ENCODE results near the gene ANKS3.

DNA sequence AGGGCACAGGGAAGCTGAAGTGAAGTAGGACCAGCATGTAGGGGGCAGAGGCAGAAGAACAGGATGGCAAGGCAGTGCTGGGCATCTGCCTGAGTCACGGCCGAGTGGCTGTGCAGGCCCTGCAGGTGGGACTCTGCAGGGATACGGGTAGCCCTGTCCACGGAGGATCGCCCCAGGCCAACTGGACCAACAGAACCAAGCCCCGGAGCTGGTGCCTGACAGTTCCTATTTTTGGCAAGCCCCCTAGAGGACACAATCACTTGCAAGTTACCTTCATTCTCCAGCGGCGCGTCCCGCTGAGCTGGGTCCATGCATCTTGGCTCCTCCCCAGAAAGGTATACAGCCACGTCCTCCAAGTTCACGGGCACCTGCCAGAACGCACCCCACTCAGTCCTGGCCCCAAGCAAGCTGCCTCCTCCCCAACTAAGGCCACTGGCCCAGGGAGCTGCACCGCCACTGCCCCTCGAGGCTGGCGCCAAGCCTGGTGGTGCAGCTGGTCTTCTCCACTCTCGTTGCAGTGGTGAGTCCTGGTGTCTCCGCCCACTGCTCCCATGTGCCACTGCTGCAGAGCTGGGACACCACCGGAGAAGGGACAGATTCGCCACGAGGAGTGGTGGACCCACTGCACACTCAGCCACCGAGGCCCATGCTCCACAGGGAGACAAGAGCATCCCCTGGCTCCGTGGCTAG lies 26.3 kb upstream of the ANKS3 start:
- TF ChIP-seq, protein P1, sequence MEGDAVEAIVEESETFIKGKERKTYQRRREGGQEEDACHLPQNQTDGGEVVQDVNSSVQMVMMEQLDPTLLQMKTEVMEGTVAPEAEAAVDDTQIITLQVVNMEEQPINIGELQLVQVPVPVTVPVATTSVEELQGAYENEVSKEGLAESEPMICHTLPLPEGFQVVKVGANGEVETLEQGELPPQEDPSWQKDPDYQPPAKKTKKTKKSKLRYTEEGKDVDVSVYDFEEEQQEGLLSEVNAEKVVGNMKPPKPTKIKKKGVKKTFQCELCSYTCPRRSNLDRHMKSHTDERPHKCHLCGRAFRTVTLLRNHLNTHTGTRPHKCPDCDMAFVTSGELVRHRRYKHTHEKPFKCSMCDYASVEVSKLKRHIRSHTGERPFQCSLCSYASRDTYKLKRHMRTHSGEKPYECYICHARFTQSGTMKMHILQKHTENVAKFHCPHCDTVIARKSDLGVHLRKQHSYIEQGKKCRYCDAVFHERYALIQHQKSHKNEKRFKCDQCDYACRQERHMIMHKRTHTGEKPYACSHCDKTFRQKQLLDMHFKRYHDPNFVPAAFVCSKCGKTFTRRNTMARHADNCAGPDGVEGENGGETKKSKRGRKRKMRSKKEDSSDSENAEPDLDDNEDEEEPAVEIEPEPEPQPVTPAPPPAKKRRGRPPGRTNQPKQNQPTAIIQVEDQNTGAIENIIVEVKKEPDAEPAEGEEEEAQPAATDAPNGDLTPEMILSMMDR (IDR thresholded peaks at IDR 0.05): no peak
- TF ChIP-seq EZH2 (IDR thresholded peaks at IDR 0.05; ENCODE audit: borderline replicate concordance, insufficient read depth, low read depth, low read length, poor library complexity, severe bottlenecking): no peak
